PFSK-1 (cell line): ENCODE data around the gene IGSF9.

Source experiments
- FOXP2 ChIP-seq: optimal IDR thresholded peaks from 2 replicates; pipeline ENCODE3; 2011; ENCODE audit warnings: borderline replicate concordance, control low read depth, inconsistent platforms; ENCODE audit not compliant: insufficient read depth; ENCODE audit errors: extremely low read length, extremely low read depth
- POLR2AphosphoS5 ChIP-seq: IDR thresholded peaks from 2 replicates; pipeline ENCODE4 v1.6.1; 2012; ENCODE audit warnings: low read depth, mild to moderate bottlenecking, control low read depth, low read length, moderate library complexity
- SIN3A ChIP-seq: IDR thresholded peaks from 2 replicates; pipeline ENCODE4 v1.6.1; 2012; ENCODE audit warnings: mild to moderate bottlenecking, low read length, moderate library complexity, borderline replicate concordance; ENCODE audit not compliant: insufficient read depth
- TAF1 ChIP-seq: IDR thresholded peaks from 2 replicates; pipeline ENCODE4 v1.6.1; 2012; ENCODE audit warnings: low read length, control low read depth, borderline replicate concordance; ENCODE audit not compliant: insufficient read depth
- TF ChIP-seq, protein P1 (sequence below), 2 experiments: IDR thresholded peaks; 2 replicates each; pipeline versions ENCODE4 v1.6.1 to v1.8.0; 2011 to 2012; ENCODE audit warnings: low read depth in 2 of 2, low read length in 2 of 2, control low read depth in 1 of 2, inconsistent platforms in 1 of 2, mild to moderate bottlenecking in 1 of 2, moderate library complexity in 1 of 2; ENCODE audit not compliant: insufficient read depth in 1 of 2

GRCh38 chr1:159953536-159954515, 8.4 kb upstream of the IGSF9 start, which contains the start of gene SLAMF9:
- TF ChIP-seq POLR2AphosphoS5 (no peak), SIN3A (no peak), FOXP2 (no peak), TAF1 (no peak)
- TF ChIP-seq, protein P1, sequence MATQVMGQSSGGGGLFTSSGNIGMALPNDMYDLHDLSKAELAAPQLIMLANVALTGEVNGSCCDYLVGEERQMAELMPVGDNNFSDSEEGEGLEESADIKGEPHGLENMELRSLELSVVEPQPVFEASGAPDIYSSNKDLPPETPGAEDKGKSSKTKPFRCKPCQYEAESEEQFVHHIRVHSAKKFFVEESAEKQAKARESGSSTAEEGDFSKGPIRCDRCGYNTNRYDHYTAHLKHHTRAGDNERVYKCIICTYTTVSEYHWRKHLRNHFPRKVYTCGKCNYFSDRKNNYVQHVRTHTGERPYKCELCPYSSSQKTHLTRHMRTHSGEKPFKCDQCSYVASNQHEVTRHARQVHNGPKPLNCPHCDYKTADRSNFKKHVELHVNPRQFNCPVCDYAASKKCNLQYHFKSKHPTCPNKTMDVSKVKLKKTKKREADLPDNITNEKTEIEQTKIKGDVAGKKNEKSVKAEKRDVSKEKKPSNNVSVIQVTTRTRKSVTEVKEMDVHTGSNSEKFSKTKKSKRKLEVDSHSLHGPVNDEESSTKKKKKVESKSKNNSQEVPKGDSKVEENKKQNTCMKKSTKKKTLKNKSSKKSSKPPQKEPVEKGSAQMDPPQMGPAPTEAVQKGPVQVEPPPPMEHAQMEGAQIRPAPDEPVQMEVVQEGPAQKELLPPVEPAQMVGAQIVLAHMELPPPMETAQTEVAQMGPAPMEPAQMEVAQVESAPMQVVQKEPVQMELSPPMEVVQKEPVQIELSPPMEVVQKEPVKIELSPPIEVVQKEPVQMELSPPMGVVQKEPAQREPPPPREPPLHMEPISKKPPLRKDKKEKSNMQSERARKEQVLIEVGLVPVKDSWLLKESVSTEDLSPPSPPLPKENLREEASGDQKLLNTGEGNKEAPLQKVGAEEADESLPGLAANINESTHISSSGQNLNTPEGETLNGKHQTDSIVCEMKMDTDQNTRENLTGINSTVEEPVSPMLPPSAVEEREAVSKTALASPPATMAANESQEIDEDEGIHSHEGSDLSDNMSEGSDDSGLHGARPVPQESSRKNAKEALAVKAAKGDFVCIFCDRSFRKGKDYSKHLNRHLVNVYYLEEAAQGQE (IDR thresholded peaks at IDR 0.05; ENCODE audit: insufficient read depth in 1 of 2, low read depth in 2 of 2, low read length in 2 of 2), result no peak
